COR-L47 (cell line): ENCODE data around the gene EIF3D.

ENCODE experiments used
- DNase-seq: peaks from one replicate; lab custom pipeline; 2025; lab: John Stamatoyannopoulos, UW

The EIF3D gene

DNA sequence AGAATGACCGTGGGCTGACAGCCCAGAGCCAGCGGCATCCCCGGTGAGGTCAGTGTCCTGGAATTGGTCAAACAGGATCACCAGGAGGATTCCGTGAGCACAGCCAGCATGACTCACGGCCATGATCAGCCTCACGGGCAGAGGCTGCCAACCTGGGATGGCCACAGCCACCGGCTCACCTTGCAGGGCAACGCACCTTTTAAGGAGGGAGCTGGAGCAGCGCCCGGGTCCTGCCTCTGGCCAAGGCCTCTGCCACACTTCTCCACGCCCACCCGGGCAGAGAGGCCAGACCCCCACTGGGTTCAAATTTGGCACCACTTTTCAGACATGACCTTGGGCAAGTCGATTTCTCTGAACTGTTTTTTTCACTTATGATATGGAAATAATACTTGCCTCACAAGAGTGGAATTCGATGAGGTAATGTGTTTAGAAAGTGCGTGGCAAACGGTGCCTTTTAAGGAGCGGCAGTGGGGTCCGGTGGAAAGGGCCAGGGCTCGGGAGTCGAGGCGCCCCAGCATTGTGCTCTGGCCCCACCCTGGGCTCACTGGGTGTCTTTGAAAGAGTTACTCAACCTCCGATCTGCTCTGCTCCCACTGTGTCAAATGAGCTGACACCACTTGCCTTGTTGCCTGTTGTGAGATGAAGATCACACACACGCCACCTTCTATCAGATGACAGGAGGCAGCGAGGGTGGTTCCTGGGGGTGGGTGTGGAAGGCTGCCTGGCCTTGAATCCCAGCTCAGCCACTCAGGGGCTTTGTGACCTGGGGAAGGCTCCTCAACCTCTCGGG, 63.5 kb downstream of the EIF3D start:
- no peak for DNase-seq

GRCh38 chr22:36464715-36465231, 64.2 kb downstream of the EIF3D start:
- no peak for DNase-seq

- no peak for DNase-seq
Measured at GRCh38 chr22:36463783-36464184, 65.2 kb downstream of the EIF3D start.

GRCh38 chr22:36461665-36462649, 67.0 kb downstream of the EIF3D start:
- no peak for DNase-seq
